ENCODE data around the gene CRNN. TPM values are rescaled to one million over a fixed set of nuclear protein-coding genes. Genes with fewer than 3 reads are reported as not detected.

Gene CRNN
- total and polyA plus RNA-seq, 2 experiments from 2014 or later: not detected

DNA sequence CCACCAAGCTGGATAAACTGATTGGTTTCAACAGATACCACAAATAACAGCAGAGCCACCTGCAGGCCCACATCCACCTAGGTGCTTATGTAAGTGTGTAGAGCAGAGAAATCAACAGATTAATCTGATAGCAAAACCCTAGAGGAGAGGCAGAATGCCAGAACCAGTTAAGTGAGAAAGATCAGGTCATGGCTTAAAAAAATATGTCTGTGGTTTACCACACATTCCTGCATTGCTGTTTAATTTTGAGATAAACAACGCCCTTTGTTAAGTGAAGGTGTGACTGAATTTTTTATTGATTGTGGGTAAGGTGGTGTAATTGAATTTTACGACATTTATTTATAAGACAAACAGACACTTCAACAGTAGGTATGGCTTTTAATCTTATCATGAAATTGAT is 21.2 kb downstream of the CRNN start:
- H3K27me3 Mint-ChIP-seq (ENCODE audit: insufficient read depth, low read depth, poor library complexity): peaks cover 1% of the 10 kb centered on the region
- H3K9me2 ChIP-seq (ENCODE audit: insufficient read depth): no peaks in the 10 kb centered on the region
- no peaks in the 10 kb centered on the region for H3K4me1 ChIP-seq (ENCODE audit: insufficient read depth)
- no peaks in the 10 kb centered on the region for H4K20me1 ChIP-seq (replicated peaks; ENCODE audit: insufficient read depth)
- no peak overlapping the region for H3K4me3 Mint-ChIP-seq
- no peak overlapping the region for H2AFZ ChIP-seq
- H3K9me3 Mint-ChIP-seq: no peaks in the 10 kb centered on the region
- no peak overlapping the region for H3K4me3 ChIP-seq
- no peaks in the 10 kb centered on the region for H3K4me1 Mint-ChIP-seq
- no peak for ATAC-seq
- no peaks in the 10 kb centered on the region for H3K79me2 ChIP-seq (replicated peaks; ENCODE audit: insufficient read depth)
- H3K4me2 ChIP-seq: no peak overlapping the region
- no peak overlapping the region for H3K27ac ChIP-seq (ENCODE audit: low read depth)
- no peaks in the 10 kb centered on the region for H3K27me3 ChIP-seq (ENCODE audit: insufficient read depth)
- TF ChIP-seq, protein P1, sequence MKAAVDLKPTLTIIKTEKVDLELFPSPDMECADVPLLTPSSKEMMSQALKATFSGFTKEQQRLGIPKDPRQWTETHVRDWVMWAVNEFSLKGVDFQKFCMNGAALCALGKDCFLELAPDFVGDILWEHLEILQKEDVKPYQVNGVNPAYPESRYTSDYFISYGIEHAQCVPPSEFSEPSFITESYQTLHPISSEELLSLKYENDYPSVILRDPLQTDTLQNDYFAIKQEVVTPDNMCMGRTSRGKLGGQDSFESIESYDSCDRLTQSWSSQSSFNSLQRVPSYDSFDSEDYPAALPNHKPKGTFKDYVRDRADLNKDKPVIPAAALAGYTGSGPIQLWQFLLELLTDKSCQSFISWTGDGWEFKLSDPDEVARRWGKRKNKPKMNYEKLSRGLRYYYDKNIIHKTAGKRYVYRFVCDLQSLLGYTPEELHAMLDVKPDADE (IDR thresholded peaks at IDR 0.05): no peak
- TF ChIP-seq JUNB (IDR thresholded peaks at IDR 0.05; ENCODE audit: unreplicated experiment) (no peak), POLR2AphosphoS5 (IDR thresholded peaks at IDR 0.05; ENCODE audit: low read depth) (no peak), STAT1 (IDR thresholded peaks at IDR 0.05; ENCODE audit: unreplicated experiment) (no peak), NANOG (IDR thresholded peaks at IDR 0.05; ENCODE audit: borderline replicate concordance) (no peak), ZNF331 (CRISPR knock-in tag; IDR thresholded peaks at IDR 0.05; ENCODE audit: low read depth) (no peak), EZH2phosphoT487 (IDR thresholded peaks at IDR 0.05; ENCODE audit: unreplicated experiment) (no peak), ZNF114 (CRISPR knock-in tag; IDR thresholded peaks at IDR 0.05) (no peak), EZH2 (IDR thresholded peaks at IDR 0.05; ENCODE audit: low read depth, unreplicated experiment) (no peak), CREB1 (CRISPR knock-in tag; IDR thresholded peaks at IDR 0.05; ENCODE audit: low read depth) (no peak)
- TF ChIP-seq, protein P2, sequence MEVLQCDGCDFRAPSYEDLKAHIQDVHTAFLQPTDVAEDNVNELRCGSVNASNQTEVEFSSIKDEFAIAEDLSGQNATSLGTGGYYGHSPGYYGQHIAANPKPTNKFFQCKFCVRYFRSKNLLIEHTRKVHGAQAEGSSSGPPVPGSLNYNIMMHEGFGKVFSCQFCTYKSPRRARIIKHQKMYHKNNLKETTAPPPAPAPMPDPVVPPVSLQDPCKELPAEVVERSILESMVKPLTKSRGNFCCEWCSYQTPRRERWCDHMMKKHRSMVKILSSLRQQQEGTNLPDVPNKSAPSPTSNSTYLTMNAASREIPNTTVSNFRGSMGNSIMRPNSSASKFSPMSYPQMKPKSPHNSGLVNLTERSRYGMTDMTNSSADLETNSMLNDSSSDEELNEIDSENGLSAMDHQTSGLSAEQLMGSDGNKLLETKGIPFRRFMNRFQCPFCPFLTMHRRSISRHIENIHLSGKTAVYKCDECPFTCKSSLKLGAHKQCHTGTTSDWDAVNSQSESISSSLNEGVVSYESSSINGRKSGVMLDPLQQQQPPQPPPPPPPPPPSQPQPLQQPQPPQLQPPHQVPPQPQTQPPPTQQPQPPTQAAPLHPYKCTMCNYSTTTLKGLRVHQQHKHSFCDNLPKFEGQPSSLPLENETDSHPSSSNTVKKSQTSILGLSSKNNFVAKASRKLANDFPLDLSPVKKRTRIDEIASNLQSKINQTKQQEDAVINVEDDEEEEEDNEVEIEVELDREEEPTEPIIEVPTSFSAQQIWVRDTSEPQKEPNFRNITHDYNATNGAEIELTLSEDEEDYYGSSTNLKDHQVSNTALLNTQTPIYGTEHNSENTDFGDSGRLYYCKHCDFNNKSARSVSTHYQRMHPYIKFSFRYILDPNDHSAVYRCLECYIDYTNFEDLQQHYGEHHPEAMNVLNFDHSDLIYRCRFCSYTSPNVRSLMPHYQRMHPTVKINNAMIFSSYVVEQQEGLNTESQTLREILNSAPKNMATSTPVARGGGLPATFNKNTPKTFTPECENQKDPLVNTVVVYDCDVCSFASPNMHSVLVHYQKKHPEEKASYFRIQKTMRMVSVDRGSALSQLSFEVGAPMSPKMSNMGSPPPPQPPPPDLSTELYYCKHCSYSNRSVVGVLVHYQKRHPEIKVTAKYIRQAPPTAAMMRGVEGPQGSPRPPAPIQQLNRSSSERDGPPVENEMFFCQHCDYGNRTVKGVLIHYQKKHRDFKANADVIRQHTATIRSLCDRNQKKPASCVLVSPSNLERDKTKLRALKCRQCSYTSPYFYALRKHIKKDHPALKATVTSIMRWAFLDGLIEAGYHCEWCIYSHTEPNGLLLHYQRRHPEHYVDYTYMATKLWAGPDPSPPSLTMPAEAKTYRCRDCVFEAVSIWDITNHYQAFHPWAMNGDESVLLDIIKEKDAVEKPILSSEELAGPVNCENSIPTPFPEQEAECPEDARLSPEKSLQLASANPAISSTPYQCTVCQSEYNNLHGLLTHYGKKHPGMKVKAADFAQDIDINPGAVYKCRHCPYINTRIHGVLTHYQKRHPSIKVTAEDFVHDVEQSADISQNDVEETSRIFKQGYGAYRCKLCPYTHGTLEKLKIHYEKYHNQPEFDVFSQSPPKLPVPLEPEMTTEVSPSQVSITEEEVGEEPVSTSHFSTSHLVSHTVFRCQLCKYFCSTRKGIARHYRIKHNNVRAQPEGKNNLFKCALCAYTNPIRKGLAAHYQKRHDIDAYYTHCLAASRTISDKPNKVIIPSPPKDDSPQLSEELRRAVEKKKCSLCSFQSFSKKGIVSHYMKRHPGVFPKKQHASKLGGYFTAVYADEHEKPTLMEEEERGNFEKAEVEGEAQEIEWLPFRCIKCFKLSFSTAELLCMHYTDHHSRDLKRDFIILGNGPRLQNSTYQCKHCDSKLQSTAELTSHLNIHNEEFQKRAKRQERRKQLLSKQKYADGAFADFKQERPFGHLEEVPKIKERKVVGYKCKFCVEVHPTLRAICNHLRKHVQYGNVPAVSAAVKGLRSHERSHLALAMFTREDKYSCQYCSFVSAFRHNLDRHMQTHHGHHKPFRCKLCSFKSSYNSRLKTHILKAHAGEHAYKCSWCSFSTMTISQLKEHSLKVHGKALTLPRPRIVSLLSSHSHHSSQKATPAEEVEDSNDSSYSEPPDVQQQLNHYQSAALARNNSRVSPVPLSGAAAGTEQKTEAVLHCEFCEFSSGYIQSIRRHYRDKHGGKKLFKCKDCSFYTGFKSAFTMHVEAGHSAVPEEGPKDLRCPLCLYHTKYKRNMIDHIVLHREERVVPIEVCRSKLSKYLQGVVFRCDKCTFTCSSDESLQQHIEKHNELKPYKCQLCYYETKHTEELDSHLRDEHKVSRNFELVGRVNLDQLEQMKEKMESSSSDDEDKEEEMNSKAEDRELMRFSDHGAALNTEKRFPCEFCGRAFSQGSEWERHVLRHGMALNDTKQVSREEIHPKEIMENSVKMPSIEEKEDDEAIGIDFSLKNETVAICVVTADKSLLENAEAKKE (CRISPR knock-in tag; IDR thresholded peaks at IDR 0.05): no peak
- TF ChIP-seq, protein P3, sequence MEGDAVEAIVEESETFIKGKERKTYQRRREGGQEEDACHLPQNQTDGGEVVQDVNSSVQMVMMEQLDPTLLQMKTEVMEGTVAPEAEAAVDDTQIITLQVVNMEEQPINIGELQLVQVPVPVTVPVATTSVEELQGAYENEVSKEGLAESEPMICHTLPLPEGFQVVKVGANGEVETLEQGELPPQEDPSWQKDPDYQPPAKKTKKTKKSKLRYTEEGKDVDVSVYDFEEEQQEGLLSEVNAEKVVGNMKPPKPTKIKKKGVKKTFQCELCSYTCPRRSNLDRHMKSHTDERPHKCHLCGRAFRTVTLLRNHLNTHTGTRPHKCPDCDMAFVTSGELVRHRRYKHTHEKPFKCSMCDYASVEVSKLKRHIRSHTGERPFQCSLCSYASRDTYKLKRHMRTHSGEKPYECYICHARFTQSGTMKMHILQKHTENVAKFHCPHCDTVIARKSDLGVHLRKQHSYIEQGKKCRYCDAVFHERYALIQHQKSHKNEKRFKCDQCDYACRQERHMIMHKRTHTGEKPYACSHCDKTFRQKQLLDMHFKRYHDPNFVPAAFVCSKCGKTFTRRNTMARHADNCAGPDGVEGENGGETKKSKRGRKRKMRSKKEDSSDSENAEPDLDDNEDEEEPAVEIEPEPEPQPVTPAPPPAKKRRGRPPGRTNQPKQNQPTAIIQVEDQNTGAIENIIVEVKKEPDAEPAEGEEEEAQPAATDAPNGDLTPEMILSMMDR (conservative IDR thresholded peaks at IDR 0.05; ENCODE audit: low read depth in 2 of 2): no peak; a peak in 1 of 4 replicates
- TF ChIP-seq, protein P4, sequence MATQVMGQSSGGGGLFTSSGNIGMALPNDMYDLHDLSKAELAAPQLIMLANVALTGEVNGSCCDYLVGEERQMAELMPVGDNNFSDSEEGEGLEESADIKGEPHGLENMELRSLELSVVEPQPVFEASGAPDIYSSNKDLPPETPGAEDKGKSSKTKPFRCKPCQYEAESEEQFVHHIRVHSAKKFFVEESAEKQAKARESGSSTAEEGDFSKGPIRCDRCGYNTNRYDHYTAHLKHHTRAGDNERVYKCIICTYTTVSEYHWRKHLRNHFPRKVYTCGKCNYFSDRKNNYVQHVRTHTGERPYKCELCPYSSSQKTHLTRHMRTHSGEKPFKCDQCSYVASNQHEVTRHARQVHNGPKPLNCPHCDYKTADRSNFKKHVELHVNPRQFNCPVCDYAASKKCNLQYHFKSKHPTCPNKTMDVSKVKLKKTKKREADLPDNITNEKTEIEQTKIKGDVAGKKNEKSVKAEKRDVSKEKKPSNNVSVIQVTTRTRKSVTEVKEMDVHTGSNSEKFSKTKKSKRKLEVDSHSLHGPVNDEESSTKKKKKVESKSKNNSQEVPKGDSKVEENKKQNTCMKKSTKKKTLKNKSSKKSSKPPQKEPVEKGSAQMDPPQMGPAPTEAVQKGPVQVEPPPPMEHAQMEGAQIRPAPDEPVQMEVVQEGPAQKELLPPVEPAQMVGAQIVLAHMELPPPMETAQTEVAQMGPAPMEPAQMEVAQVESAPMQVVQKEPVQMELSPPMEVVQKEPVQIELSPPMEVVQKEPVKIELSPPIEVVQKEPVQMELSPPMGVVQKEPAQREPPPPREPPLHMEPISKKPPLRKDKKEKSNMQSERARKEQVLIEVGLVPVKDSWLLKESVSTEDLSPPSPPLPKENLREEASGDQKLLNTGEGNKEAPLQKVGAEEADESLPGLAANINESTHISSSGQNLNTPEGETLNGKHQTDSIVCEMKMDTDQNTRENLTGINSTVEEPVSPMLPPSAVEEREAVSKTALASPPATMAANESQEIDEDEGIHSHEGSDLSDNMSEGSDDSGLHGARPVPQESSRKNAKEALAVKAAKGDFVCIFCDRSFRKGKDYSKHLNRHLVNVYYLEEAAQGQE (IDR thresholded peaks at IDR 0.05; ENCODE audit: unreplicated experiment): no peak
- H3F3A ChIP-seq (replicated peaks; ENCODE audit: low read depth): no peaks in the 10 kb centered on the region
- H3K27ac Mint-ChIP-seq: no peak overlapping the region
- no peak for DNase-seq (ENCODE audit: low spot score)
- no peaks in the 10 kb centered on the region for H3K36me3 Mint-ChIP-seq (ENCODE audit: low read depth)
- H3K36me3 ChIP-seq (ENCODE audit: insufficient read depth): no peaks in the 10 kb centered on the region
